ENCODE data around the gene ATAD3C.
"Not testable (repeated sequence)": the region's sequence is repeated elsewhere in the genome, so short reads cannot be mapped to it uniquely, and the experiment has no call there.

DNA sequence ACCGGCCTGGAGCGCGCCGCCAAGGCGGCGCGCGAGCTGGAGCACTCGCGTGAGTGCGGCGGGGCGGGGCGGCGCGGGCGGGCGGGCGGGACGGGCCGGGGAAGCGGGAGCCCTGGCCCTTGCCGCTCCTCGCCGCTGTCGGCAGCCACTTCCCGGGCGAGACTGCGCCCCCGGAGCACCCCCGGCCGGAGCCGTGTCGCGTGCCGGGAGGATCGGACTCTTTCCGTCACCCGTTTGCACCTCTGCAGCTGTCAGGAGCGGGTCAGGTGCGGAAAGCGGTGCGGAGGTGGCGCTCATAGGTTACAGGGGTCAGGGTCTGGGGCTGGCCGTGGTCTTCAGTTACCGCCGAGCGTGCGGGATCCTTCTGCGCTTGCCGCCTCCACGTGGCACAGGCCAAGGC lies 62.9 kb downstream of the ATAD3C start:
- TF ChIP-seq, protein P1, sequence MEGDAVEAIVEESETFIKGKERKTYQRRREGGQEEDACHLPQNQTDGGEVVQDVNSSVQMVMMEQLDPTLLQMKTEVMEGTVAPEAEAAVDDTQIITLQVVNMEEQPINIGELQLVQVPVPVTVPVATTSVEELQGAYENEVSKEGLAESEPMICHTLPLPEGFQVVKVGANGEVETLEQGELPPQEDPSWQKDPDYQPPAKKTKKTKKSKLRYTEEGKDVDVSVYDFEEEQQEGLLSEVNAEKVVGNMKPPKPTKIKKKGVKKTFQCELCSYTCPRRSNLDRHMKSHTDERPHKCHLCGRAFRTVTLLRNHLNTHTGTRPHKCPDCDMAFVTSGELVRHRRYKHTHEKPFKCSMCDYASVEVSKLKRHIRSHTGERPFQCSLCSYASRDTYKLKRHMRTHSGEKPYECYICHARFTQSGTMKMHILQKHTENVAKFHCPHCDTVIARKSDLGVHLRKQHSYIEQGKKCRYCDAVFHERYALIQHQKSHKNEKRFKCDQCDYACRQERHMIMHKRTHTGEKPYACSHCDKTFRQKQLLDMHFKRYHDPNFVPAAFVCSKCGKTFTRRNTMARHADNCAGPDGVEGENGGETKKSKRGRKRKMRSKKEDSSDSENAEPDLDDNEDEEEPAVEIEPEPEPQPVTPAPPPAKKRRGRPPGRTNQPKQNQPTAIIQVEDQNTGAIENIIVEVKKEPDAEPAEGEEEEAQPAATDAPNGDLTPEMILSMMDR (conservative IDR thresholded peaks at IDR 0.05; ENCODE audit: low read depth, low read length): not testable (repeated sequence)
- TF ChIP-seq EZH2 (IDR thresholded peaks at IDR 0.05; ENCODE audit: low read length, unreplicated experiment): not testable (repeated sequence)

All from PC-3 (cell line).